ENCODE measurements around the gene ATP11A. TPM values are rescaled to one million over a fixed set of nuclear protein-coding genes. Genes with fewer than 3 reads are reported as not detected.

Gene ATP11A
- total and polyA plus RNA-seq, 9 of the 15 experiments (the other 6 are each of a cell fraction or from before 2014, with no cell fraction given): 0.38 to 34.2 (median 4.2) TPM

DNA sequence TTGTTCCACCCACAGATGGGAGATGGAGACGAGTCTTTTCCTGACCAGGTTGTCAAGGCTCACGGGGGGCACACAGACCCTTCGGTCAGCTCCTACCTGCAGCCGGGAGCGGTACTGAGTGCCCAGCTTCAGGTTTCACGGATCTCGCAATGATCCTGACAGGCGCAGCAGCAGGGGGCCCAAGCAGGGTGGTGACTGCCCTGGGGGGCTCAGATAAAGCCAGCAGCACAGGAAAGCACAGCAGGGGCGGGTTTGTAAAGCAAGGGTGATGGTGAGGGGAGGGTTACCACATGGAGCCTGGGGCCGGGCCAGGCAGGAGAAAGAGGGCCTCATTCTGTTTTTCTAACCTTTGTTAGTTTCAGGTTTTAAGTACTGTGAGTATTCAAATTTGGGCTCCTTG, 41.7 kb upstream of the ATP11A start:
- ChIA-PET CTCF (ENCODE audit: low intra/inter-chr PET ratio) (no interaction called here), POLR2A (no interaction called here)
- no peak overlapping the region for H2AFZ ChIP-seq (ENCODE audit: low read depth, low read length)
- in situ Hi-C loops (cut with MboI): loop anchor here (10.0 kb wide), 1 partner anchor 227 kb away; no protein-coding TSS in a partner anchor
- TF ChIP-seq, protein P1, sequence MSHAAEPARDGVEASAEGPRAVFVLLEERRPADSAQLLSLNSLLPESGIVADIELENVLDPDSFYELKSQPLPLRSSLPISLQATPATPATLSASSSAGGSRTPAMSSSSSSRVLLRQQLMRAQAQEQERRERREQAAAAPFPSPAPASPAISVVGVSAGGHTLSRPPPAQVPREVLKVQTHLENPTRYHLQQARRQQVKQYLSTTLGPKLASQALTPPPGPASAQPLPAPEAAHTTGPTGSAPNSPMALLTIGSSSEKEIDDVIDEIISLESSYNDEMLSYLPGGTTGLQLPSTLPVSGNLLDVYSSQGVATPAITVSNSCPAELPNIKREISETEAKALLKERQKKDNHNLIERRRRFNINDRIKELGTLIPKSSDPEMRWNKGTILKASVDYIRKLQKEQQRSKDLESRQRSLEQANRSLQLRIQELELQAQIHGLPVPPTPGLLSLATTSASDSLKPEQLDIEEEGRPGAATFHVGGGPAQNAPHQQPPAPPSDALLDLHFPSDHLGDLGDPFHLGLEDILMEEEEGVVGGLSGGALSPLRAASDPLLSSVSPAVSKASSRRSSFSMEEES (CRISPR knock-in tag; IDR thresholded peaks at IDR 0.05): no peak
- TF ChIP-seq ZNF143 (CRISPR knock-in tag; IDR thresholded peaks at IDR 0.05) (no peak), RBM39 (optimal IDR thresholded peaks at IDR 0.05; ENCODE audit: low read depth, low read length) (no peak), NCOA6 (IDR thresholded peaks at IDR 0.05) (no peak), XRCC4 (IDR thresholded peaks at IDR 0.05; ENCODE audit: extremely low read depth, insufficient read depth, insufficient read length) (no peak), TRIM28 (IDR thresholded peaks at IDR 0.05) (no peak), TEAD1 (CRISPR knock-in tag; IDR thresholded peaks at IDR 0.05) (no peak), TCF3 (CRISPR knock-in tag; IDR thresholded peaks at IDR 0.05) (no peak)
- TF ChIP-seq, protein P2, sequence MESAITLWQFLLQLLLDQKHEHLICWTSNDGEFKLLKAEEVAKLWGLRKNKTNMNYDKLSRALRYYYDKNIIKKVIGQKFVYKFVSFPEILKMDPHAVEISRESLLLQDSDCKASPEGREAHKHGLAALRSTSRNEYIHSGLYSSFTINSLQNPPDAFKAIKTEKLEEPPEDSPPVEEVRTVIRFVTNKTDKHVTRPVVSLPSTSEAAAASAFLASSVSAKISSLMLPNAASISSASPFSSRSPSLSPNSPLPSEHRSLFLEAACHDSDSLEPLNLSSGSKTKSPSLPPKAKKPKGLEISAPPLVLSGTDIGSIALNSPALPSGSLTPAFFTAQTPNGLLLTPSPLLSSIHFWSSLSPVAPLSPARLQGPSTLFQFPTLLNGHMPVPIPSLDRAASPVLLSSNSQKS (CRISPR knock-in tag; IDR thresholded peaks at IDR 0.05): no peak
- TF ChIP-seq, protein P3, sequence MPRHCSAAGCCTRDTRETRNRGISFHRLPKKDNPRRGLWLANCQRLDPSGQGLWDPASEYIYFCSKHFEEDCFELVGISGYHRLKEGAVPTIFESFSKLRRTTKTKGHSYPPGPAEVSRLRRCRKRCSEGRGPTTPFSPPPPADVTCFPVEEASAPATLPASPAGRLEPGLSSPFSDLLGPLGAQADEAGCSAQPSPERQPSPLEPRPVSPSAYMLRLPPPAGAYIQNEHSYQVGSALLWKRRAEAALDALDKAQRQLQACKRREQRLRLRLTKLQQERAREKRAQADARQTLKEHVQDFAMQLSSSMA (CRISPR knock-in tag; IDR thresholded peaks at IDR 0.05): no peak
- TF ChIP-seq, protein P4, sequence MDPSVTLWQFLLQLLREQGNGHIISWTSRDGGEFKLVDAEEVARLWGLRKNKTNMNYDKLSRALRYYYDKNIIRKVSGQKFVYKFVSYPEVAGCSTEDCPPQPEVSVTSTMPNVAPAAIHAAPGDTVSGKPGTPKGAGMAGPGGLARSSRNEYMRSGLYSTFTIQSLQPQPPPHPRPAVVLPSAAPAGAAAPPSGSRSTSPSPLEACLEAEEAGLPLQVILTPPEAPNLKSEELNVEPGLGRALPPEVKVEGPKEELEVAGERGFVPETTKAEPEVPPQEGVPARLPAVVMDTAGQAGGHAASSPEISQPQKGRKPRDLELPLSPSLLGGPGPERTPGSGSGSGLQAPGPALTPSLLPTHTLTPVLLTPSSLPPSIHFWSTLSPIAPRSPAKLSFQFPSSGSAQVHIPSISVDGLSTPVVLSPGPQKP (CRISPR knock-in tag; IDR thresholded peaks at IDR 0.05): no peak
- TF ChIP-seq, protein P5, sequence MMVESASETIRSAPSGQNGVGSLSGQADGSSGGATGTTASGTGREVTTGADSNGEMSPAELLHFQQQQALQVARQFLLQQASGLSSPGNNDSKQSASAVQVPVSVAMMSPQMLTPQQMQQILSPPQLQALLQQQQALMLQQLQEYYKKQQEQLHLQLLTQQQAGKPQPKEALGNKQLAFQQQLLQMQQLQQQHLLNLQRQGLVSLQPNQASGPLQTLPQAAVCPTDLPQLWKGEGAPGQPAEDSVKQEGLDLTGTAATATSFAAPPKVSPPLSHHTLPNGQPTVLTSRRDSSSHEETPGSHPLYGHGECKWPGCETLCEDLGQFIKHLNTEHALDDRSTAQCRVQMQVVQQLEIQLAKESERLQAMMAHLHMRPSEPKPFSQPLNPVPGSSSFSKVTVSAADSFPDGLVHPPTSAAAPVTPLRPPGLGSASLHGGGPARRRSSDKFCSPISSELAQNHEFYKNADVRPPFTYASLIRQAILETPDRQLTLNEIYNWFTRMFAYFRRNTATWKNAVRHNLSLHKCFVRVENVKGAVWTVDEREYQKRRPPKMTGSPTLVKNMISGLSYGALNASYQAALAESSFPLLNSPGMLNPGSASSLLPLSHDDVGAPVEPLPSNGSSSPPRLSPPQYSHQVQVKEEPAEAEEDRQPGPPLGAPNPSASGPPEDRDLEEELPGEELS (CRISPR knock-in tag; IDR thresholded peaks at IDR 0.05; ENCODE audit: borderline replicate concordance): no peak
- TF ChIP-seq, protein P6, sequence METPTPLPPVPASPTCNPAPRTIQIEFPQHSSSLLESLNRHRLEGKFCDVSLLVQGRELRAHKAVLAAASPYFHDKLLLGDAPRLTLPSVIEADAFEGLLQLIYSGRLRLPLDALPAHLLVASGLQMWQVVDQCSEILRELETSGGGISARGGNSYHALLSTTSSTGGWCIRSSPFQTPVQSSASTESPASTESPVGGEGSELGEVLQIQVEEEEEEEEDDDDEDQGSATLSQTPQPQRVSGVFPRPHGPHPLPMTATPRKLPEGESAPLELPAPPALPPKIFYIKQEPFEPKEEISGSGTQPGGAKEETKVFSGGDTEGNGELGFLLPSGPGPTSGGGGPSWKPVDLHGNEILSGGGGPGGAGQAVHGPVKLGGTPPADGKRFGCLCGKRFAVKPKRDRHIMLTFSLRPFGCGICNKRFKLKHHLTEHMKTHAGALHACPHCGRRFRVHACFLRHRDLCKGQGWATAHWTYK (CRISPR knock-in tag; IDR thresholded peaks at IDR 0.05): no peak
- intact Hi-C loops (cut with micrococcal nuclease): no loop called here
- 40% methylated on average over 9 of the region's 10 CpGs for WGBS (ENCODE audit: insufficient coverage, low coverage, missing lambda C conversion rate)
- peaks cover 5 to 45% of the 10 kb centered on the region in 2 experiments; a peak in 4 of 5 replicates for H3K27me3 ChIP-seq (ENCODE audit: control insufficient read depth in 2 of 2, insufficient read depth in 2 of 2, low read length in 2 of 2)
- no peaks in the 10 kb centered on the region; the same call in 1 of the 2 replicates for H4K20me1 ChIP-seq (replicated peaks; ENCODE audit: control insufficient read depth, insufficient read depth, low read length)
- FAIRE-seq (no peak), ATAC-seq (no peak), DNase-seq (ENCODE audit: extremely low read depth in 1 of 4, low spot score in 3 of 4) (no peak)
- H3K9me1 ChIP-seq (ENCODE audit: control insufficient read depth, insufficient read depth, low read length): no peaks in the 10 kb centered on the region
- no peak overlapping the region for H3K27ac ChIP-seq (ENCODE audit: extremely low read depth, low read depth, low read length)
- no peak overlapping the region for H3K4me2 ChIP-seq (ENCODE audit: insufficient read depth, low read length)
- H3K4me3 ChIP-seq: no peak overlapping the region
- no peaks in the 10 kb centered on the region for H3K36me3 ChIP-seq (ENCODE audit: control insufficient read depth, insufficient read depth, low read length)
- H3K4me1 ChIP-seq (replicated peaks in 1 of 2; ENCODE audit: control insufficient read depth in 2 of 2, insufficient read depth in 2 of 2, low read length in 2 of 2): peaks cover 4 to 7% of the 10 kb centered on the region in 2 experiments; a peak in 4 of 5 replicates
- no TSS peak for BruUV-seq (replicated peaks)
- no peak overlapping the region; a peak in 1 of 4 replicates for H3K9ac ChIP-seq (ENCODE audit: insufficient read depth in 1 of 2, low read depth in 2 of 2, low read length in 2 of 2)
- no peaks in the 10 kb centered on the region for H3K9me3 ChIP-seq (replicated peaks; ENCODE audit: control insufficient read depth, insufficient read depth, low read depth, low read length)
- H3K79me2 ChIP-seq (ENCODE audit: control insufficient read depth, insufficient read depth, low read length): no peaks in the 10 kb centered on the region
